Suprapubic skin (tissue), 4 donors: Measurements from ENCODE around the gene GCNT2.

Experiments
- CTCF ChIP-seq, 2 donors: fragments of 200-600 bp in 1 of 2; fragments of 450-650 bp in 1 of 2; sonication (generic) in 1 of 2; IDR thresholded peaks; one replicate each; pipeline ENCODE4 v1.5.1; 2016 to 2019; ENCODE audit warnings: antibody characterized with exemption in 2 of 2, mild to moderate bottlenecking in 1 of 2, moderate library complexity in 1 of 2
- EP300 ChIP-seq: sonication (generic); formaldehyde crosslinking; IDR thresholded peaks from one replicate; pipeline ENCODE4 v1.6.1; 2017; ENCODE audit warnings: antibody characterized with exemption
- POLR2A ChIP-seq, 2 donors: fragments of 450-650 bp; IDR thresholded peaks; one replicate each; pipeline ENCODE4 v1.6.1; 2017; ENCODE audit warnings: antibody characterized with exemption in 2 of 2, mild to moderate bottlenecking in 2 of 2, moderate library complexity in 2 of 2
- POLR2AphosphoS5 ChIP-seq, 3 donors: sonication (generic); formaldehyde crosslinking; IDR thresholded peaks; one replicate each; pipeline ENCODE4 v1.6.1; 2017; ENCODE audit warnings: antibody characterized with exemption in 3 of 3

- TF ChIP-seq POLR2A (IDR thresholded peaks at IDR 0.05), result no peak
- no peak for TF ChIP-seq CTCF (IDR thresholded peaks at IDR 0.05)
- no peak for TF ChIP-seq POLR2AphosphoS5 (IDR thresholded peaks at IDR 0.05)
- TF ChIP-seq EP300, result no peak
These were observed 22.3 kb downstream of the GCNT2 start for GRCh38 chr6:10543488-10543887.
